Anterior cingulate cortex (tissue), 58 donors: ENCODE results near the gene PCSK6.
A peak's percentile ranks its signal among the peaks of the same experiment; 100 is the strongest.

ENCODE experiments used
- DNase-seq, 58 donors: peaks; one replicate each; lab custom pipeline; 2025; lab: John Stamatoyannopoulos, UW

Gene PCSK6

DNA sequence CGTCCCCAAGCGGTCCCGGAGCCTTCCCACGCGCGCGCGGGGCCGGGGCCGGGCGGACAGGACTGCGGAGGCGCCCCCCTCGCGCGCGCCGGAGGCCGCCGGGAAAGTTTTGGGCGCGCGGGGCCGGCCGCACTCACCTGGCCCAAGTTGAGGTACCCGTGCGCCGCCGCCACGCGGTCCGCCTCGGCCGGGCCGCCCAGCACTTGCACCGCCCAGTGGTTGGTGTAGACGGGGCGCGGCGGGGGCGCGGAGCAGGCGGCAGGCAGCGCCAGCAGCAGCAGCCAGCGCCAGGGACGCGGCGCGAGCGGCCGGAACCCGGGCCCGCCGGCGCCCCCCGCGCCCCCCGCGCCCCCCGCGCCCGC, 289 bp downstream of the PCSK6 start:
- peak in 3 of 58 donors; percentile 30 to 41 (median 39) for DNase-seq

DNA sequence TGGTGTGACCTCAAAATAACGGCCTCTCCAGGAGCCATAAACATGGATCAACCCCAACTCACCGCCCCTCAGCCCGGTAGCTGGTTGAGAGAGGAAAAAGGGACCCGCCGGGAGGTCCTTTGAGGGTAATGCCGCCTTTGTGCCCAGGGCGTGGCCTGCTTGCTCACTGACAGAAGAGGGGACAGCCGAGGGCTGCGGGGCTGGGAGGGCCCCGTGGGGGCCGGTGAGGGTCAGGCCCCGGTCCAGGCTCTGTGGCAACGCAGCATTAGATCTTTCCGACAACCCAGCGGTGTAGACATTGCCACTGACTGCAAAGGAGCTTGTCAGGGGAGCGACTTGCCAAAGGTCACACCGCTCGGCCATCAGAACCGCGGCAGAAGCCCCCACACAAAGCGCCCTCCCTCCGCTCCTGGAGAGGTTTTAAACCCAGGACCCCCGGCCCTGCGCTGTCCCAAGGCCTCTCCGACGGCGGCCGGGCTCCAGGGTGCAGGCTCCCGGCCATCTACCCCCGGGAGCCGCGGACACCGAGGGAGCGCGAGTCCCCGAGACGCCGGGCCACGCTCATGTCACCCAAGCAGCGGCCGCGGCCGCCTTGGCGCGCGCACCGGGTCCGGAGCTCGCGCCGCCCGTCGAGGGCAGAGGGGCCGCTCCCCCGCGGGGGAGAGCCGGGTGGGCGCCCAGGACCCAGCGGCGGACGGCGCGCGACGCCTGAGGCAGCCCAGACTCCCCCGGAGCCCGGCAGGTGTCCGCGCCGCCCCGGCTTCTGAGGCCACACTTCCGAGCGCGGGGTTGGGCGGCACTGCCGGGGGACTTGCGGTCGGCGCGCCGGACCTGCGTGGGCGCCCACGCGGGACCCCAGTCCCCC, 975 bp downstream of the PCSK6 start:
- no peak for DNase-seq

DNA sequence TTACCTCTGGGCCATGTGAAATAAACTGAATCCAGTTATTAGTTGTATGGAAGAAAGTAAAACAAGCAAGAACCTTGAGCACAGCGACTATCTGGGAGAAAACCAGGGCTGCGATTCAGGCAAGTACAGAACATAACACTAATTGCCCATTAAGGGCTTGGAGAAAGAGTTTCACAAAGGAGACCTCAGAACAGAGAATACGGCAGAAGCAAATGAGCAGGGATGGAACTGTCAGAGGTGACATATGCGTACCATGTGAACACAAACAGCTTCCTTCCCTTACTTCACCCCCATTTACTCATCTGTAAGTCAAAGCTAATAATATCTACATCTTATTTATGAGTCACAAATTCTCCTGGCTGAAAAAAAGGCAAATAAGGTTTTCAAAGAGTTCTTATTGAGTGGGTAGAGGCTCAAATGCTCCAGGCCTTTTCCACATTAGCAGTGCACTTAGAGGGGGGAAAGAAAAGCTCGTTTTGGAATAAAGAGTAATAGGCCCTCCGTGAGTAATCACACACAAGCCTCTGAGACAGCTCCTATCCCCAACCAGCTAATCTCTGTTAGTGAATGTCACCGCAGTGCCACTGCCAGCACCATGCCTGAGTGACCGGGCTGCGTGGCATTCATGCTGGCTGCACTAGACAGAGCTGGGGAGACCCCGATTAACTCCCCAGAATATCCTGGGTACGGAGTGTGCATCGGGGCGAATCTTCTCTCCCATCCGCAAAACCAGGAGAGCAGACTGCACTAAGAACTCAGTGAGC, 2.6 kb downstream of the PCSK6 start:
- DNase-seq = peak in 1 of 58 donors; percentile 21

DNA sequence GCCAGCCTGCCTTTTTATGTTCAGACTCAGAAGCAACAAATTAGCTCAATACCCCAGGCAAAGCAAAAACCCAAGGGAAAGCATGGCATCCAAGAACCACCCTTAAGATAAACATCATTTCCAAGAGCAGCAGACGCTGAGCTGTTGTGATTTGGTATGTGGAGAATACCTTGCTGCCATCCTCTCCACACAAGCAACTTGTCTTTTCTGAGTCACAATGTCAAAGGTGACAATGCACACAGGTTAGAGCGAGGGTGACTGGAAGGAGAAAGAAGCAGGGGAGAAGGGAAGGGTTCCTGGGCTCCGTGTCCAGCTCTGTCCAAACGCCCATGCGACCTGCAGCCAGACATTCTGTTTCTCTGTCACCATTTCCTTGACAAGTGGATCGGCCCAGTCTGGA, 6.0 kb downstream of the PCSK6 start:
- DNase-seq = no peak

GRCh38 chr15:101482526-101483371, 6.8 kb downstream of the PCSK6 start:
- no peak for DNase-seq

DNA sequence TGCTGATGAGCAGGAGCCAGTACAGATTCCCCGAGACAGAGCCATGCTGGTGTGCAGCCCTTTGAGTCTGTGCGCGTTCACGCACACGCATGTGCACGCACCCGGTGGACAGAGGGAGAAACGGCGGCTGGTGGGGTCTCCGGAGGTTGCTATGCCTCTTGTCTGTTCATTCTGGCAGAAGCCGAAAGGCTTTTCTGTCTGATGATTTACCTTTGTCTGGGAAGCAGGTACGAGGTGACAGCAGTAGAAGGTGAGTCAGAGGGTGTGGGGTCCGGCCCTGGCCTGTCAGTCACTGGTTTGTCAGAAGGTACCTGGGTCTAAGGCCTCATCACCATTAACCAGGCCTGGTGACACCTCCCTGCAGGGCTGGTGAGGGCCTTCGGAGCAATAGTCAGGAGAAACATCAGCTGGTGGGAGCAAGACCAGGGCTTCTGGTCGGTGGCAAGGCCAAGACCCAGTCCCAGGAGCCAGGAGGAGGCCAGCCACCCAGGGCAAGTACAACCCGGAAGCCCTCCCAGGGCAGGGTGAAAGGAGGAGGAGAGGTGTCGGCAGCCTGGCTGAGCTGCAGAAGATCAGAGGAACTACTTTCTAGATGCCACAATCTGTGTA, 7.5 kb downstream of the PCSK6 start:
- DNase-seq = no peak

DNA sequence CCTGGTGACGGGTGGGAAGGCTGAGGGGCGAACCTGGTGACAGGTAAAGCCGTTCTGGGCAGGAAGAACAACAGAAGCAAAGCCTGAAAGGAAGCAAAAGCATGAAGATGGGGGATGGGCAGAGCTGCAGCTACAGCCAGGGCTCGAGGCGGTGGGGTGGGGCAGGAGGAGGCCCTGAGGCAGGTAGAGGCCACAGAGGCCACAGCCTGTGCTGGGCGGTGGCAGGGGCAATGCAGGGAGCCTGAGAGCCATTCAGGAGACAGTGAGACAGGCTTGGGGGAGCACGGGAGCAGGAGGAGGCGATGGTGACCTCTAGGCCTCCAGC, 8.2 kb downstream of the PCSK6 start:
- DNase-seq = no peak

DNA sequence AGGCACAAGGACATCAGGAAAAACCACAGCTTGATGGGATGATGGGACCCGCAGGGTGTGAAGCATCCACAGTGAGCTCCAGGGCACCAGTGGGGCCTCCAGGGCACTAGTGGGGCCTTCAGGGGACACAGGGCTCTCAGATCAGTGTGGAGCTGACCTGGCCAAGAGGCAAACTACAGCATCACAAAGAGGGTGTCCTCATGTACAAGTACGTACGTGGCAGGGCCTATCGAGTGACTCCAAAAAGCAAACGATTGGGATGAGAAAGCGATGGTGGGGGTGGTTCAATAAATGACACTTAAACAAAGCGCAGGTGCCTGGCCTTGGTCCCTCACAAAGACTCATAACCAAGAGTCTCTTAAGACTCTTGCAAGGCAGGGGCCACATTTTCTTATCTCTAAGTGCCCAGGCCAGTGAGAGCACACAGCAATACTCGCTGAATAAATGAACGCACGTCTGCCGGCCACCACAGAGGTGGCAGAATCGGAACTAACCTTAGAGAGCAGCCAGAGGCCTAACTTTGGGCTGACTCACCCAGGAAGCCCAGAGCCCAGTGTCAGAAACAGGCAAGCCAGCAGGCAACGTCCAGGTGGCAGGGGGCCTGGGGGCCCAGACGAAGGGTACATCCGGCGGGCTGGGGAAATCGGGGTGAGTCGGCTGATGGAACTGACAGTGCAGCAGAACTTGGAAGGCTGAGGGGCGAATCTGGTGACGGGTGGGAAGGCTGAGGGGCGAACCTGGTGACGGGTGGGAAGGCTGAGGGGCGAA, 8.7 kb downstream of the PCSK6 start:
- DNase-seq = no peak

- peak in 48 of 58 donors; percentile 26 to 93 (median 69) for DNase-seq
Measured at GRCh38 chr15:101479851-101480612, 9.5 kb downstream of the PCSK6 start.

DNA sequence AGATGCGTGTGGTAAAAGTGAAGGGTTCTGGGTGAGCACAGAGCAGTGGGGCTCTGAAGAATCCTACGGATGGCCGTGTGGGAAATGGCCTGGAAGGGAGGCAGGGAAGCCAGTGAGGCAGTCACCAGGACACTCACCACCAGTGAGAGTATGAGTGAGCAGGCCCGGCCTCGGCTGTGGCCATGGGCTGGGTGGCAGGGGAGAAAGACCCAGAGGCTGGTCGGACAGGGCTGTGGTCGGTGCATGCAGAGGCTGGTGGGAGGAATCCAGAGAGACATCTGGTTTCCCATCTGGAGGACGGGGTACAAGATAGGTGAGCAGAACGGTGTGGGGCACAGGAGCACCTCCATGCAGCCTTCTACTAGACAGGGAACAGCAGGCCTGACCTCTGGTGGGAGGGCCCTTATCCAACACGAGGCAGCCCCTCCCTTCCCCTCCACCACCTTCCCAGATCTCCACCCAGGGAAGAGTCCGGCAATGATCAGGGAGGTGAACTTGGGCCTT, 10.1 kb downstream of the PCSK6 start:
- DNase-seq = no peak

GRCh38 chr15:101478701-101479341, 10.7 kb downstream of the PCSK6 start:
- no peak for DNase-seq

DNA sequence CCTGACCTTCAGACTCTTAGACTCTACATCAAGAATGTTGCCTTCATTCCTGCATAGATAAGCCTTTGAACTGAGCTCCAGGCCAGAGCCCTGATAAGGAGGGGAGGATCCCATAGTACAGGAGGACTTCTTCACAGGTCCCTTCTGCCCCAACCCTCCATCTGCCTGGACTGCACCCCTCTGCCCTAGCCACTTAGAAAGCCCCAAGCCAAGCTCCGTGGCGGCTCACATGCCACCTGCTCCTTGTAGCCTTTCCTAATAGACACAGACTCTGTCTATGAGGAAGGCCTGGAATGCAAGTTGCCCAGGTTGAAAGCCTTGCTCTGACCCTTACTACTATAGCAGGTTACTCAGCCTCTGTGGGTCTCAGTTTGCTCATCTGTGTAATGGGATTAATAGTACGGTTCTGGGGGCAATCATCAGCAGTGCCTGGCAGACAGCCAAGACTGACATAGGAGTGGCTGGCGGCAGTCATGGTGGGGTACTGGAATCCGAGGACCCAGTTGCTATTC, 11.6 kb downstream of the PCSK6 start:
- DNase-seq = peak in 1 of 58 donors; percentile 58

- DNase-seq = no peak
Measured at GRCh38 chr15:101476756-101477155, 12.8 kb downstream of the PCSK6 start.

DNA sequence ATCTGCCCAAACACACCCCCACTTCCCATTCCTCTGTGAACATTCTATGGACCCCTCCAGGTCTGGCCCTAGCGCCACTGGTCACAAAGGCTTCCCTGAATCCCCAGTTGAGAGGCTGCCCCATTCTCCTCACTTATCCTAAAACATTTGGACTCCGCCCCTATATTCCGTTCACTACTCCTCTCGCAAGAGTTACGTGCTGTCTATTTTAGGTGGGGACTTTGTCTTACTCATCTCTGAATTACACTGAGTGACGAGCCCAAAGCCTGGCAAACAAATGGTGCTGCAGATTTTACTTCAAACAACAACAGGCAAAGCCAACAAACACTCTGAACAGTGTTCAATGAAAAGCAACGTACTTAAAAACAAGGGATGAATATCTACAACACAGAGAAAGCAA, 14.5 kb downstream of the PCSK6 start:
- DNase-seq = no peak

GRCh38 chr15:101474233-101474632, 15.3 kb downstream of the PCSK6 start:
- no peak for DNase-seq

DNA sequence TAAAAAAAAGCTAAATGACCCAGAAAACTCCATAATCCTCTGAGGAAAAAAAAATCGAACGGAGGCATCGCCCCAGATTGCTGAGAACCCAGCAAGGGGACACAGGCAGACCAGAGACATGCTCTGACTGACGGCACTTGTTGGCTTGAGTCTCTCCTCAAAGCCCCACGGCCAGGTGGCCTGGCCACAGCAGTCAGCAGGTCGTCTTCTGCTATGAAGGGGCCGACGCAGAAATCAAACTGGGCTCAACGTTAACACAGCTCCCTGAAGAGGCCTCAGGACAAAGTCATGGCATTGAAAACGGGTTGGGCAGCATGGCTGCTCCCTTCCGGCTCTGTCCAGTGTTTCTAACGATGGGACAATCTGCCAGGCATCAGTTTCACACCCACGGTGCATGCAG, 17.5 kb downstream of the PCSK6 start:
- DNase-seq = no peak

DNA sequence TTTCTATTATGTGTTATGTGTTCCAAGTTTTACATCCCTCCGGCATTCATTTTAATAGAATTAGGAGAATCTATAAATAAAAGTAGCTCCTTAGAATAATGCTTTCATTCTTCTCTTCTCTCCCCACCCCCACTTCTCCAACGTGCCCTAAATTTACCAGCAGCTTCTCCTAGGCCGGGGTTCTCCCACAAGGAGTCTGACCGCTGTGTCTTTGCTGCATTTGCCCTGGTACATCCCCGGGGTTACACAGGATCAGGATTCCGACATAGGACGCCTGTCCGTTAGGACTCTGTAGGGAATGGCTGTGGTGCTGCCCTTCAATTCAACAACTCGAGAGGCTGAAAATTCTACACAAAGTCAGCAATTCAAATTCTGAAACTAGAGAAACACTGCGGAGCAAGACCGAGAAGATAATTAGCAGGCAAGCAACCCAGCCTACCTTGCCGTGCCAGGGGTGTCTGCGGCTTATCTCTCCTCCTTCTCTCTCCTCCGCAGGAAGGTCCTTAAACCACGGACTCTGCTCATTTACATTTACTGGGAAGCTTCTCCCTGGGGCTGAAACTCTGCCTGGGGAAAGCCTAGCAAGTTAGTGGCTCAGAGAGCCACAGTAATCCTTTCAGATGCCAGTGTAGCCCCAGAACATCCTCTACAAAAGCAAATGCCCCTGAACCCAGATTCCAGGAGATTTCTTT, 18.8 kb downstream of the PCSK6 start:
- DNase-seq = peak in 1 of 58 donors; percentile 28
